Gastroesophageal sphincter (tissue), 3 donors: ENCODE results near the gene KCNK17.

Experiments used
- POLR2A ChIP-seq, 2 donors: fragments of 450-650 bp; IDR thresholded peaks; one replicate each; pipeline ENCODE4 v1.6.1; 2017; ENCODE audit warnings: antibody characterized with exemption in 2 of 2, mild to moderate bottlenecking in 2 of 2, moderate library complexity in 1 of 2
- TF ChIP-seq, protein P1 (sequence below), 4 experiments: fragments of 200-600 bp in 2 of 4; fragments of 450-650 bp in 2 of 4; sonication (generic) in 1 of 4; IDR thresholded peaks; one replicate each; pipeline ENCODE4 v1.5.1; 2017 to 2019; ENCODE audit warnings: antibody characterized with exemption in 4 of 4, mild to moderate bottlenecking in 2 of 4, moderate library complexity in 2 of 4

DNA sequence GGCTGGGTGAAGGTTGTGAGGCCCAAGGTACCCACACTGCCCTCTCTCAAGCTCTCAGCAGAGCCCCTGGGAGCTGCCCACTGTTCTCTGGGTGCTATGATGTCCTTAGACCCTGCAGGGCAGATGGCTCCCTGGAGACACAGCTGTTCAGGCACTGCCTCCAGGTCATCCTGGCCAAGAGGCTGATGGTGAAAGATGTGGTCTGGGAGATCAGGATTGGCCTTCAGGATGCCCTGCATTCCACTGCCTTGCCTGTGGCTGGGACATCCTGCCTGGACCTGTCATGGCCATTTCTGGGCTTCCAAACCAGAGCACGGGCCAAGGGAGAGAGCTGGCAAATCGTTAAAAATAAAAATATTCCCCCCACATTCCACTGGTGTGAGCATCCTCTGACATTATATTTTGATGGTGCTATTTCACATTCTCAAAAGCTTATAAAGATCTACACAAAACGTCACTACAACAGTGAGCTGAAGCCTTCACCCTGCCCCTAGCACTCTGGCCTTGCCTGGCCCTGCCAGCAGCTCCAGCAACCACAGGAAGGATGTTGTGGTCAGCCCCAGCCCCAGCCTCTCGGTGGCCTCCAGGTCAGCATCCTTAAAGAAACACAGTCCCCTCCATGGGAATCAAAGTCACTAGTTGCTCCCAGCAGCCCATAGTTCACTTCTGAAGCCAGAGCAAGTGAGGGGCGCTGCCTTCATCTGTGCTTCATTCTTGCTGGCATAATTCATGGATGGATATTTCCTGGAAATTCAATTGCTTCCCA lies 21.7 kb upstream of the KCNK17 start:
- TF ChIP-seq, protein P1, sequence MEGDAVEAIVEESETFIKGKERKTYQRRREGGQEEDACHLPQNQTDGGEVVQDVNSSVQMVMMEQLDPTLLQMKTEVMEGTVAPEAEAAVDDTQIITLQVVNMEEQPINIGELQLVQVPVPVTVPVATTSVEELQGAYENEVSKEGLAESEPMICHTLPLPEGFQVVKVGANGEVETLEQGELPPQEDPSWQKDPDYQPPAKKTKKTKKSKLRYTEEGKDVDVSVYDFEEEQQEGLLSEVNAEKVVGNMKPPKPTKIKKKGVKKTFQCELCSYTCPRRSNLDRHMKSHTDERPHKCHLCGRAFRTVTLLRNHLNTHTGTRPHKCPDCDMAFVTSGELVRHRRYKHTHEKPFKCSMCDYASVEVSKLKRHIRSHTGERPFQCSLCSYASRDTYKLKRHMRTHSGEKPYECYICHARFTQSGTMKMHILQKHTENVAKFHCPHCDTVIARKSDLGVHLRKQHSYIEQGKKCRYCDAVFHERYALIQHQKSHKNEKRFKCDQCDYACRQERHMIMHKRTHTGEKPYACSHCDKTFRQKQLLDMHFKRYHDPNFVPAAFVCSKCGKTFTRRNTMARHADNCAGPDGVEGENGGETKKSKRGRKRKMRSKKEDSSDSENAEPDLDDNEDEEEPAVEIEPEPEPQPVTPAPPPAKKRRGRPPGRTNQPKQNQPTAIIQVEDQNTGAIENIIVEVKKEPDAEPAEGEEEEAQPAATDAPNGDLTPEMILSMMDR (IDR thresholded peaks at IDR 0.05), result no peak
- TF ChIP-seq POLR2A (IDR thresholded peaks at IDR 0.05), result no peak
